SK-N-SH (cell line): ENCODE results near the gene FUT9. TPM values are rescaled to one million over a fixed set of nuclear protein-coding genes. Genes with fewer than 3 reads are reported as not detected.

Source experiments
- CTCF ChIA-PET: fragments of 300-600, 350-600 bp; formaldehyde crosslinking; extraction: SDS; loops from one replicate; lab custom pipeline; 2021; lab: Yijun Ruan, JAX
- POLR2A ChIA-PET: fragments of 350-600 bp; sonication (Branson Sonifier 250); formaldehyde crosslinking; extraction: SDS; loops from one replicate; lab custom pipeline; 2020; ENCODE audit warnings: antibody characterized with exemption, inconsistent platforms; lab: Yijun Ruan, JAX
- DNase-seq: peaks from one replicate; pipeline ENCODE4 v3.0.0; 2012
- H2AFZ ChIP-seq: fragments of 200-600 bp; sonication (generic); 2 replicates; pipeline ENCODE4 v1.8.1; 2016; ENCODE audit warnings: antibody characterized with exemption, mild to moderate bottlenecking, low read depth
- H3F3A ChIP-seq: fragments of 200-600 bp; sonication (generic); replicated peaks from 2 replicates; pipeline ENCODE3; 2016; ENCODE audit warnings: antibody characterized with exemption, mild to moderate bottlenecking; ENCODE audit not compliant: insufficient read depth
- H3K27ac ChIP-seq, 2 experiments: fragments of 200-500 bp in 1 of 2; fragments of 200-600 bp in 1 of 2; sonication (Bioruptor generic) in 1 of 2; sonication (generic), shearing (Covaris generic) in 1 of 2; 2 replicates each; pipeline versions ENCODE4 v1.5.1 to v1.6.1; 2014 to 2016; ENCODE audit warnings: low read depth in 2 of 2, inconsistent platforms in 1 of 2, low read length in 1 of 2, mild to moderate bottlenecking in 1 of 2, mixed read lengths in 1 of 2
- H3K27me3 ChIP-seq: fragments of 200-600 bp; sonication (generic), shearing (Covaris generic); 2 replicates; pipeline ENCODE4 v1.6.1; 2016; ENCODE audit warnings: mixed run types; ENCODE audit not compliant: insufficient read depth
- H3K36me3 ChIP-seq, 2 experiments: fragments of 200-500 bp in 1 of 2; fragments of 200-600 bp in 1 of 2; sonication (Bioruptor generic) in 1 of 2; sonication (generic) in 1 of 2; replicated peaks in 1 of 2; 2 replicates each; pipeline versions ENCODE3 to v1.5.1; 2014 to 2016; ENCODE audit warnings: low read length in 1 of 2, mild to moderate bottlenecking in 1 of 2; ENCODE audit not compliant: insufficient read depth in 2 of 2, control insufficient read depth in 1 of 2
- H3K4me1 ChIP-seq, 2 experiments: fragments of 200-500 bp in 1 of 2; fragments of 200-600 bp in 1 of 2; sonication (Bioruptor generic) in 1 of 2; sonication (generic), shearing (Covaris generic) in 1 of 2; 2 replicates each; pipeline versions ENCODE4 v1.5.1 to v1.6.1; 2014 to 2016; ENCODE audit warnings: low read depth in 1 of 2, low read length in 1 of 2, mixed run types in 1 of 2; ENCODE audit not compliant: insufficient read depth in 2 of 2, control insufficient read depth in 1 of 2
- H3K4me2 ChIP-seq: fragments of 200-600 bp; sonication (generic), shearing (Covaris generic); 2 replicates; pipeline ENCODE4 v1.6.1; 2017; ENCODE audit warnings: mixed run types
- H3K4me3 ChIP-seq, 2 experiments: fragments of 200-500 bp in 1 of 2; fragments of 200-600 bp in 1 of 2; sonication (Bioruptor generic) in 1 of 2; sonication (generic), shearing (Covaris generic) in 1 of 2; 2 replicates each; pipeline versions ENCODE4 v1.5.1 to v1.8.1; 2014 to 2016; ENCODE audit warnings: low read depth in 2 of 2, inconsistent platforms in 1 of 2, low read length in 1 of 2, mild to moderate bottlenecking in 1 of 2, mixed read lengths in 1 of 2, moderate library complexity in 1 of 2
- H3K79me2 ChIP-seq: fragments of 200-600 bp; sonication (generic); 2 replicates; pipeline ENCODE4 v1.8.1; 2017; ENCODE audit warnings: mild to moderate bottlenecking; ENCODE audit not compliant: insufficient read depth
- H3K9ac ChIP-seq: fragments of 200-600 bp; sonication (generic); 2 replicates; pipeline ENCODE4 v1.6.1; 2017; ENCODE audit warnings: mixed run types
- H3K9me2 ChIP-seq: fragments of 200-600 bp; sonication (generic); 2 replicates; pipeline ENCODE4 v1.6.1; 2017; ENCODE audit warnings: mixed run types
- H3K9me3 ChIP-seq: fragments of 200-600 bp; sonication (generic); 2 replicates; pipeline ENCODE4 v1.6.1; 2017; ENCODE audit warnings: mixed run types, mild to moderate bottlenecking, moderate library complexity
- H4K20me1 ChIP-seq: fragments of 200-600 bp; sonication (generic); 2 replicates; pipeline ENCODE4 v1.6.1; 2017; ENCODE audit warnings: mild to moderate bottlenecking, mixed run types; ENCODE audit not compliant: insufficient read depth
- CHD2 ChIP-seq: fragments of 150-350 bp; IDR thresholded peaks from 2 replicates; pipeline ENCODE4 v1.6.1; 2018; ENCODE audit warnings: low read length; ENCODE audit not compliant: partially characterized antibody
- ELF1 ChIP-seq: IDR thresholded peaks from 2 replicates; pipeline ENCODE4 v1.4.0; 2012
- EP300 ChIP-seq, 2 experiments: IDR thresholded peaks; 2 replicates each; pipeline versions ENCODE4 v1.4.0 to v1.6.1; 2012; ENCODE audit warnings: borderline replicate concordance in 1 of 2, low read depth in 1 of 2, low read length in 1 of 2
- EZH2phosphoT487 ChIP-seq: fragments of 200-600 bp; sonication (generic); IDR thresholded peaks from 2 replicates; pipeline ENCODE4 v1.6.1; 2017; ENCODE audit warnings: low read depth, mixed run types, mild to moderate bottlenecking, antibody characterized with exemption, moderate library complexity, borderline replicate concordance
- FOSL2 ChIP-seq: IDR thresholded peaks from 2 replicates; pipeline ENCODE4 v1.4.0; 2012; ENCODE audit warnings: low read depth, mild to moderate bottlenecking, moderate library complexity, borderline replicate concordance
- FOXM1 ChIP-seq: IDR thresholded peaks from 2 replicates; pipeline ENCODE4 v1.4.0; 2012; ENCODE audit warnings: low read depth, mild to moderate bottlenecking
- JUND ChIP-seq: IDR thresholded peaks from 2 replicates; pipeline ENCODE4 v1.4.0; 2012
- MXI1 ChIP-seq: IDR thresholded peaks from 2 replicates; pipeline ENCODE4 v1.6.1; 2012; ENCODE audit warnings: mild to moderate bottlenecking, low read depth, low read length, improper control_type of control experiment
- POLR2AphosphoS5 ChIP-seq: IDR thresholded peaks from 2 replicates; pipeline ENCODE4 v1.6.1; 2012; ENCODE audit warnings: low read depth, low read length
- RAD21 ChIP-seq: IDR thresholded peaks from 2 replicates; pipeline ENCODE4 v1.6.1; 2012; ENCODE audit warnings: mild to moderate bottlenecking, low read length
- TAF1 ChIP-seq: IDR thresholded peaks from 2 replicates; pipeline ENCODE4 v1.6.1; 2012; ENCODE audit warnings: low read depth, mild to moderate bottlenecking, low read length, moderate library complexity, borderline replicate concordance
- TCF12 ChIP-seq: IDR thresholded peaks from 2 replicates; pipeline ENCODE4 v1.4.0; 2012
- ZBTB33 ChIP-seq: IDR thresholded peaks from 2 replicates; pipeline ENCODE4 v1.4.0; 2012; ENCODE audit warnings: low read depth, borderline replicate concordance
- WGBS: methylation state at CpG from one replicate; pipeline ENCODE4 v1.1.6; 2017; ENCODE audit warnings: low lambda C conversion rate; 5-methylcytosine and 5-hydroxymethylcytosine counted together
- polyA plus RNA-seq, 3 experiments: library from polyadenylated mRNA; depleted of rRNA; stranded (reverse); fragments of >200 nt; gene quantifications; 2 replicates each; pipeline ENCODE4 v1.2.3, GENCODE V29; 2012
- TF ChIP-seq, protein P1 (sequence below): IDR thresholded peaks from 2 replicates; pipeline ENCODE4 v1.4.0; 2012; ENCODE audit warnings: low read depth, borderline replicate concordance
- TF ChIP-seq, protein P2 (sequence below): fragments of 150-350 bp; IDR thresholded peaks from 2 replicates; pipeline ENCODE4 v1.6.1; 2016; ENCODE audit warnings: mild to moderate bottlenecking, low read depth, low read length
- TF ChIP-seq, protein P3 (sequence below): IDR thresholded peaks from 2 replicates; pipeline ENCODE4; 2012

Gene FUT9
- polyA plus RNA-seq, 1 of the 3 experiments (the other 2 are of a cell fraction): under 0.01 TPM

DNA sequence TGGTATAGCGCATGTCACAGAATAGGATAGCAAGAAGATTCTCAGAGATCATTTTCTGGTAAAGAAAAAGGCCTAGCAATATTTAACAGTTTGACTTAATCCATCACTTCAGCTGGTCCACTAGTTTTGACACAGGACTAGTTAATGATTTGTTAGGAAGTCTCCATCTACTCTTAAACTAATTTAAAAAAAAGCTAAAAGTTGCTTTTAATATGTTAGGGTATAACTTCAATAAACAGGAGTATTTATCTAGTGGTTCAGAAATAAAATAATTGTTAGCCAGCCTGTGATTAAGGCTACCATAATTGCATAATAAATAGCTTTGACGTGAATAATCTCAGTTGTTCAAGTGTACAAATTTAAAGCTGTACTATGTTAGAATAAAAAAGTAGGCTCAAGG is 195.6 kb downstream of the FUT9 start:
- H2AFZ ChIP-seq: no peak overlapping the region
- ChIA-PET CTCF (no interaction called here), POLR2A (no interaction called here)
- no peaks in the 10 kb centered on the region for H3K27me3 ChIP-seq
- no peak overlapping the region for H3K9ac ChIP-seq
- H4K20me1 ChIP-seq: no peaks in the 10 kb centered on the region
- H3F3A ChIP-seq: no peaks in the 10 kb centered on the region
- no peak overlapping the region for H3K4me3 ChIP-seq
- no peak for DNase-seq
- H3K9me2 ChIP-seq: no peaks in the 10 kb centered on the region
- H3K9me3 ChIP-seq: no peaks in the 10 kb centered on the region
- TF ChIP-seq, protein P1, sequence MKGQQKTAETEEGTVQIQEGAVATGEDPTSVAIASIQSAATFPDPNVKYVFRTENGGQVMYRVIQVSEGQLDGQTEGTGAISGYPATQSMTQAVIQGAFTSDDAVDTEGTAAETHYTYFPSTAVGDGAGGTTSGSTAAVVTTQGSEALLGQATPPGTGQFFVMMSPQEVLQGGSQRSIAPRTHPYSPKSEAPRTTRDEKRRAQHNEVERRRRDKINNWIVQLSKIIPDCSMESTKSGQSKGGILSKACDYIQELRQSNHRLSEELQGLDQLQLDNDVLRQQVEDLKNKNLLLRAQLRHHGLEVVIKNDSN: no peak
- TF ChIP-seq EZH2phosphoT487 (no peak), TCF12 (no peak), POLR2AphosphoS5 (no peak)
- H3K27ac ChIP-seq: no peak overlapping the region
- no peaks in the 10 kb centered on the region for H3K4me1 ChIP-seq
- 39% methylated on average over 2 of the region's 2 CpGs for WGBS
- H3K36me3 ChIP-seq: no peaks in the 10 kb centered on the region
- no peaks in the 10 kb centered on the region for H3K79me2 ChIP-seq
- no peak overlapping the region for H3K4me2 ChIP-seq

GRCh38 chr6:96212066-96212465 is 196.3 kb downstream of the FUT9 start:
- Histone ChIP-seq H2AFZ (no peak overlapping the region), H3K36me3 (no peaks in the 10 kb centered on the region), H3K27ac (no peak overlapping the region), H3K79me2 (no peaks in the 10 kb centered on the region), H3F3A (no peaks in the 10 kb centered on the region), H3K4me3 (no peak overlapping the region), H4K20me1 (no peaks in the 10 kb centered on the region), H3K9me2 (no peaks in the 10 kb centered on the region), H3K4me1 (no peaks in the 10 kb centered on the region), H3K27me3 (no peaks in the 10 kb centered on the region), H3K9me3 (no peaks in the 10 kb centered on the region), H3K9ac (no peak overlapping the region), H3K4me2 (no peak overlapping the region)
- POLR2A ChIA-PET: no interaction called here
- CTCF ChIA-PET: interaction anchor here (0.7 kb wide), 1 partner anchor 86 kb away, joined by 3 read pairs; no protein-coding TSS in a partner anchor
- no peak for DNase-seq
- TF ChIP-seq, protein P1: no peak
- no peak for TF ChIP-seq ZBTB33
- TF ChIP-seq, protein P2, sequence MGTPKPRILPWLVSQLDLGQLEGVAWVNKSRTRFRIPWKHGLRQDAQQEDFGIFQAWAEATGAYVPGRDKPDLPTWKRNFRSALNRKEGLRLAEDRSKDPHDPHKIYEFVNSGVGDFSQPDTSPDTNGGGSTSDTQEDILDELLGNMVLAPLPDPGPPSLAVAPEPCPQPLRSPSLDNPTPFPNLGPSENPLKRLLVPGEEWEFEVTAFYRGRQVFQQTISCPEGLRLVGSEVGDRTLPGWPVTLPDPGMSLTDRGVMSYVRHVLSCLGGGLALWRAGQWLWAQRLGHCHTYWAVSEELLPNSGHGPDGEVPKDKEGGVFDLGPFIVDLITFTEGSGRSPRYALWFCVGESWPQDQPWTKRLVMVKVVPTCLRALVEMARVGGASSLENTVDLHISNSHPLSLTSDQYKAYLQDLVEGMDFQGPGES: no peak
- no peak for TF ChIP-seq POLR2AphosphoS5
- TF ChIP-seq, protein P3, sequence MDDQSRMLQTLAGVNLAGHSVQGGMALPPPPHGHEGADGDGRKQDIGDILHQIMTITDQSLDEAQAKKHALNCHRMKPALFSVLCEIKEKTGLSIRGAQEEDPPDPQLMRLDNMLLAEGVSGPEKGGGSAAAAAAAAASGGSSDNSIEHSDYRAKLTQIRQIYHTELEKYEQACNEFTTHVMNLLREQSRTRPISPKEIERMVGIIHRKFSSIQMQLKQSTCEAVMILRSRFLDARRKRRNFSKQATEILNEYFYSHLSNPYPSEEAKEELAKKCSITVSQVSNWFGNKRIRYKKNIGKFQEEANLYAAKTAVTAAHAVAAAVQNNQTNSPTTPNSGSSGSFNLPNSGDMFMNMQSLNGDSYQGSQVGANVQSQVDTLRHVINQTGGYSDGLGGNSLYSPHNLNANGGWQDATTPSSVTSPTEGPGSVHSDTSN: no peak
- TF ChIP-seq FOSL2: no peak
- TF ChIP-seq RAD21: no peak
- no peak for TF ChIP-seq TCF12
- TF ChIP-seq TAF1: no peak
- TF ChIP-seq CHD2: no peak
- TF ChIP-seq FOXM1: no peak
- no peak for TF ChIP-seq EP300 (IDR thresholded peaks at IDR 0.05; ENCODE audit: borderline replicate concordance in 1 of 2, low read depth in 1 of 2, low read length in 1 of 2)
- TF ChIP-seq MXI1: no peak
- no peak for TF ChIP-seq JUND
- no peak for TF ChIP-seq EZH2phosphoT487
- no peak for TF ChIP-seq ELF1
